ENCODE data around the gene ARHGDIB. TPM values are rescaled to one million over a fixed set of nuclear protein-coding genes. Genes with fewer than 3 reads are reported as not detected.

Gene ARHGDIB
- polyA plus RNA-seq, 1 experiment = 8.9 TPM

GRCh38 chr12:14937014-14937413 is 24.4 kb downstream of the ARHGDIB start:
- Histone ChIP-seq H3K4me3 (ENCODE audit: low read depth, low read length) (no peak overlapping the region), H3K27ac (ENCODE audit: low read depth, low read length) (no peak overlapping the region), H3K9me3 (ENCODE audit: control insufficient read depth, insufficient read depth, low read length) (no peaks in the 10 kb centered on the region), H3K27me3 (ENCODE audit: control insufficient read depth, insufficient read depth, low read length) (no peaks in the 10 kb centered on the region)
- TF ChIP-seq CTCF (IDR thresholded peaks at IDR 0.05; ENCODE audit: low read depth, low read length) = peak; percentile 18; the same call in 1 of the 2 replicates
- ChIA-PET CTCF (no interaction called here), POLR2A (no interaction called here)
- no peak for DNase-seq (ENCODE audit: low read depth, low spot score)

- CTCF ChIA-PET = interaction anchor here (0.5 to 0.9 kb wide), 2 partner anchors 42 to 57 kb away, joined by 3 read pairs; no protein-coding TSS in a partner anchor
- TF ChIP-seq CTCF (IDR thresholded peaks at IDR 0.05; ENCODE audit: low read depth, low read length) = peak; percentile 25
- no peak overlapping the region for H3K27ac ChIP-seq (ENCODE audit: low read depth, low read length)
- H3K9me3 ChIP-seq (ENCODE audit: control insufficient read depth, insufficient read depth, low read length) = no peaks in the 10 kb centered on the region
- H3K4me3 ChIP-seq (ENCODE audit: low read depth, low read length) = no peak overlapping the region
- no peaks in the 10 kb centered on the region for H3K27me3 ChIP-seq (ENCODE audit: control insufficient read depth, insufficient read depth, low read length)
- POLR2A ChIA-PET = no interaction called here
- DNase-seq (ENCODE audit: low read depth, low spot score) = no peak
These were observed 25.1 kb downstream of the ARHGDIB start for GRCh38 chr12:14936224-14936861.

DNA sequence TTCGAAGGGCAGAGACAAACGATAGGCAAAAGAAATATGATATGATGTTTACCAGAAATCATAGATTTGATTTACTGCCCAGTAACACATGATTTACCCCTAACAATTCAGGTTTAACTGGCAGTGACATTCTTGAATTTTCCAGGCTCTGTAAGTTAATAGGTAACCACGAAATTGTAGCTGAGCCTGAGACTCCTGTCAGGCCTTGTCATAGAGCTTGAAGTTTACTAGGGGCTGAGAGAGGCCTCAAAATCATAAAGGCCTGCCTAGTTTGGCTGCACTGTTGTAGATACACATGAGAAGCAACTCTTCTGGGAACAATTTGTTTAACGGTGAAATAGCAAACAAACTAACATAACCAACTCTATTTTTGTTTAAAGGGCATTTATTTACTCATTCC is 26.4 kb downstream of the ARHGDIB start:
- no peak overlapping the region for H3K4me3 ChIP-seq (ENCODE audit: low read depth, low read length)
- H3K9me3 ChIP-seq (ENCODE audit: control insufficient read depth, insufficient read depth, low read length) = no peaks in the 10 kb centered on the region
- TF ChIP-seq CTCF (IDR thresholded peaks at IDR 0.05; ENCODE audit: low read depth, low read length) = no peak
- no peak overlapping the region for H3K27ac ChIP-seq (ENCODE audit: low read depth, low read length)
- CTCF ChIA-PET = no interaction called here
- DNase-seq (ENCODE audit: low read depth, low spot score) = no peak
- POLR2A ChIA-PET = no interaction called here
- no peaks in the 10 kb centered on the region for H3K27me3 ChIP-seq (ENCODE audit: control insufficient read depth, insufficient read depth, low read length)

DNA sequence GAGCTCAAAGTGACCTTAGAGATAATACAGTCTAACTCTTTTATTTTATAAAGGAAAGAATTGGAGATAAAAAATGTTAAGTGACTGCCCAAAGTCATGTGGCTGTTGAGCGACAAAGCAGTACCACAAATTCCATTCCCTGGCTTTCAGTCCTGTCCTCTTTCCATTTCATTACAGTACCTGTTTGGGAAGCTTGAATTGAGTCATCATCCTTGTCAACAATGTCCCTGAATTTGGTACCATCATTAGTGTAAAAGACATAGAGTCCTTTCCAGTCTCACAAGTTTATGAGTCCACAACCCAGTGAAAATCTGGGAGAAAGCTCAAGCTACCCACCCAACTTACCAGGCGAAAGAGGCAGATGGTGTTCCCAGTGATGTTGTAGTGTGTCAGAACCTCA is 26.9 kb downstream of the ARHGDIB start:
- H3K27me3 ChIP-seq (ENCODE audit: control insufficient read depth, insufficient read depth, low read length) = no peaks in the 10 kb centered on the region
- no peaks in the 10 kb centered on the region for H3K9me3 ChIP-seq (ENCODE audit: control insufficient read depth, insufficient read depth, low read length)
- ChIA-PET POLR2A (no interaction called here), CTCF (no interaction called here)
- no peak overlapping the region for H3K27ac ChIP-seq (ENCODE audit: low read depth, low read length)
- no peak for TF ChIP-seq CTCF (IDR thresholded peaks at IDR 0.05; ENCODE audit: low read depth, low read length)
- DNase-seq (ENCODE audit: low read depth, low spot score) = no peak
- H3K4me3 ChIP-seq (ENCODE audit: low read depth, low read length) = no peak overlapping the region

DNA sequence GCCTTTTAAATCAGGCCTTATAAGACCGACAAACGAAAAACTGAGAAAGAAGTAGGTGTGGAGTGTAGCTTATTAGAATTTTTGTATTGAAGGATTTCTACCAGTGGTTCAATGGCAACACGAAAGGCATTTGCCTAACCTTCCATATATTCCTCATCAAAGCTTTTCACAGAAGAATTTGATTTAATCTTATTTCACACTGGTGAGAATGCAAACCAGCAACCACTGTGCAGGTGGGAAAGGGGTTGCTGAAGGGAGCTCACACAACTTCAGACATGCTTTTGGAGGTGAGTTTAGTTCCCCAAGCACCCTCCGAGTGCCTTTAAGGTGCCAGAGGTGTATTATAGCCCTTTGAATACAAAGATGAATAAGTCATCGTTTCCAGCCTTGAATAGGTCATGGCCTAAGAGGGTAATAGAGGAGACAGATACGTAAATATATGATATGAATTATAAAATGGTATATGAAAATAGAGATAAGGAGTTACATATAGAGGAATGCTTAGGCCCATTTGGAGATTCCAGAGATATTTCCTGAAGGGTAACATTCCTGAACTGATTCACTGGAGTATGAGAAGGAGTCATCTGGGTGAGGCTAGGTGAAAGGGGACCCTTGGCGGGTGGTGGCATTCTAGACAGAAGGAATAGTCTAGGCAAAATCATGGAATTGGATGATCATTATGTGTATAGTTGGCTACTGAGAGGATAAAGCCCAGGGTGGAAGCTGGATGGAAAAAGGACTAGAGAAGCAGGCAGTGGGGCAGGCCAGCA is 29.4 kb downstream of the ARHGDIB start:
- Histone ChIP-seq H3K27ac (ENCODE audit: low read depth, low read length) (no peak overlapping the region), H3K4me3 (ENCODE audit: low read depth, low read length) (no peak overlapping the region), H3K27me3 (ENCODE audit: control insufficient read depth, insufficient read depth, low read length) (no peaks in the 10 kb centered on the region), H3K9me3 (ENCODE audit: control insufficient read depth, insufficient read depth, low read length) (no peaks in the 10 kb centered on the region)
- TF ChIP-seq CTCF (IDR thresholded peaks at IDR 0.05; ENCODE audit: low read depth, low read length) = no peak
- POLR2A ChIA-PET = no interaction called here
- no peak for DNase-seq (ENCODE audit: low read depth, low spot score)
- CTCF ChIA-PET = interaction anchor here (0.6 to 0.7 kb wide), 2 partner anchors 19 to 54 kb away, joined by 3 read pairs; no protein-coding TSS in a partner anchor
